Measurements from ENCODE around the gene GGCT.
A peak's percentile ranks its signal among the peaks of the same experiment; 100 is the strongest.
"Not testable (repeated sequence)": the region's sequence is repeated elsewhere in the genome, so short reads cannot be mapped to it uniquely, and the experiment has no call there.

GGCT gene

DNA sequence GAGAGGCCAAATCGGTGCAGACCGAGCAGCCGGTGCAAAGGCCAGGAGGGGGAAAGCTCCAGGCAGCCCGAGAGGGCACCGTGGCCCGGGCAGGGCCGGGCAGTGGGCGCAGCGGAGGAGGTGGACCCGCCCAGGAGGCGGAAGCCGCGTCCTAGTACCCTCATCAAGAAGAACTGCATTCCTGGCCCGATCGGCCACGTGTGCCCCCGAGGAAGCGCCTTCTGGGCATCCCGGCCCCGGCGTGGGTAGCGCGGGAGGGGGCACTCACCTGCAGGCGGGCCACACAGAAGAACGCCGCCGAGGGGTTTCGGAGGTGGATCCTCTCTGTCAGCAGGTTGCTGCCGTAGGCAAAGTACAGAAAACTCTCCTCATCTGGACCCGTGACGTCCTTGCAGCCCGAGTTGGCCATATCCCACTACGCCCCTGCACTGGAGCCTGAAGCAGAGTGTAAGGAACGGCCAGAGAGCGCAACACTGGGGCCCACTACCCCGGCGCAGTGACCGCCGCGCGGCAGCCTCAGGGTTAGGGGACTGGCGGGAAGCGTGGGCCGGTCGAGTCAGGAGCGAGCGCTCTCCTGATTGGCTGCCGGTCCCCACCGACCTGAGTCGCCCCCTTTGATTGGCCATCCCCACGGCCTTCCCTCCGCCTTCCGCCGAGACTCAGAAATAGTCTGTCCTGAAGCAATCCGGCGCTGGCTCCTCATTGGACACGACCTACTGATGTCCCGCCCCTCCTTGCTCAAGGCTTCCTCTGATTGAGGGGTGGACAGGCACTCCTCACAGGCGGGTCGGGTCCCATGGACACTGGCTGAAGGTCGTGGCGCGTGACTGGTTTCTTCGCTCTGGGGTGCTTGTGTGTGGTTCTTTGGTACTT lies at the start of gene GGCT:
Gene GGCT (minus strand): TSS at position 529 of the 873 bp plus-strand sequence. CDS start 120 bp downstream, at position 409.
- no peaks in the 10 kb centered on the region for H3K27me3 Mint-ChIP-seq
- DNase-seq (ENCODE audit: low spot score in 2 of 2) (peak; percentile 93), ATAC-seq (replicated peaks; ENCODE audit: extremely low read depth, poor library complexity, severe bottlenecking) (peak; percentile 99)
- H3K9me3 Mint-ChIP-seq, result no peaks in the 10 kb centered on the region
- peak within 1 kb of the TSS; percentile 89 for H3K4me3 Mint-ChIP-seq
- H3K36me3 Mint-ChIP-seq (ENCODE audit: insufficient read depth), result peaks cover 12% of the 10 kb centered on the region
- H3K4me1 Mint-ChIP-seq, result peaks cover 38% of the 10 kb centered on the region
- peak within 1 kb of the TSS; percentile 76 for H3K27ac Mint-ChIP-seq (ENCODE audit: low read depth)

- ATAC-seq (replicated peaks; ENCODE audit: extremely low read depth, poor library complexity, severe bottlenecking) (no peak), DNase-seq (ENCODE audit: low spot score in 2 of 2) (no peak)
- Mint-ChIP-seq H3K4me3 (no peak overlapping the region), H3K27me3 (no peaks in the 10 kb centered on the region), H3K27ac (ENCODE audit: low read depth) (no peak overlapping the region), H3K9me3 (no peaks in the 10 kb centered on the region), H3K4me1 (peaks cover 4% of the 10 kb centered on the region), H3K36me3 (ENCODE audit: insufficient read depth) (peaks cover 5% of the 10 kb centered on the region)
These were observed 48.9 kb upstream of the GGCT start for GRCh38 chr7:30553546-30553945.

DNA sequence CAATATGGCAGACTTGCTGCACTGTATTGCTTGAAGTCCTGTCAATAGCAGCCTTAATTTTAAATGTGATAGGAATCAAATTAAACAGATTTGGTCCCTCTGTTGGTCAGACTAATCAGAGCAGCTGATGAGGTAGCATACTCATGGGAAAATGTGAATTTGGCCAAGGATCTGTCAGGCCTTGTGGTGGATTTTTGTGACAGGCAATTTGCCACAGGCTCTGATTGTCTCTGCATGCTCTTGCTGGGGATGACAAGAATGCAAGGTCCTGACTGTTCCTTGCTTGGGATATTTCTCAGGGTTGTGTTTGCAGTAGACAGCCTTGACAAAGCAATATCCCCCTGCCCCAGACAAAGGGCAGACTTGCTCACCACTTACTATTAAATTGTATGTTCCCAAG lies 48.5 kb upstream of the GGCT start:
- Mint-ChIP-seq H3K4me3 (no peak overlapping the region), H3K27ac (ENCODE audit: low read depth) (no peak overlapping the region), H3K36me3 (ENCODE audit: insufficient read depth) (peaks cover 5% of the 10 kb centered on the region), H3K9me3 (no peaks in the 10 kb centered on the region), H3K27me3 (no peaks in the 10 kb centered on the region), H3K4me1 (peaks cover 4% of the 10 kb centered on the region)
- no peak for ATAC-seq (replicated peaks; ENCODE audit: extremely low read depth, poor library complexity, severe bottlenecking)
- no peak for DNase-seq (ENCODE audit: low spot score in 2 of 2)

GRCh38 chr7:30552330-30552729 lies 47.7 kb upstream of the GGCT start:
- H3K4me1 Mint-ChIP-seq, result peaks cover 4% of the 10 kb centered on the region
- no peak overlapping the region for H3K4me3 Mint-ChIP-seq
- H3K27ac Mint-ChIP-seq (ENCODE audit: low read depth), result no peak overlapping the region
- no peaks in the 10 kb centered on the region for H3K9me3 Mint-ChIP-seq
- no peaks in the 10 kb centered on the region for H3K27me3 Mint-ChIP-seq
- no peak for ATAC-seq (replicated peaks; ENCODE audit: extremely low read depth, poor library complexity, severe bottlenecking)
- DNase-seq (ENCODE audit: low spot score in 2 of 2), result no peak
- peaks cover 5% of the 10 kb centered on the region for H3K36me3 Mint-ChIP-seq (ENCODE audit: insufficient read depth)

DNA sequence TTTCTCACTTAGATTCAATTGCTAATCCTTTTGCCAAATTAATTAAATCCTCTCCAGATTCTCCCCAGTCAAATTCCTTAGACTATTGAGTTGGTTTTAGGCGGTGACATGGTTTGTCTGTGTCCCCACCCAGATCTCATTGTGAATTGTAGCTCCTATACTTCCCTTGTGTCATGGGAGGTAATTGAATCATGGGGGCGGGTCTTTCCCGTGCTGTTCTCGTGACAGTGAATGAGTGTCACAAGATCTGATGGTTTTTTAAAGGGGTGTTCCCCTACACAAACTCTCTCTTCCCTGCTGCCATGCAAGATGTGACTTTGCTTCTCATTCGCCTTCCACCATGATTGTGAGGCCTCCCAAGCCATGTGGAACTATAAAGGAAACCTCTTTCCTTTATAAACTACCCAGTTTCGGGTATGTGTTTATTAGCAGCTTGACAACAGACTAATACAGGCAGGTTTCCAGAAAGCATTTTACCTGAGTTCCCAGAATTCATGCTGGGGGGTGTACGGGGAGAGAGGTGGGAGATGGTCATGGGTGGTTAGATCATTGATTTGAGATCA lies 45.4 kb upstream of the GGCT start:
- ATAC-seq (replicated peaks; ENCODE audit: extremely low read depth, poor library complexity, severe bottlenecking) (no peak), DNase-seq (ENCODE audit: low spot score in 2 of 2) (no peak)
- H3K9me3 Mint-ChIP-seq, result no peaks in the 10 kb centered on the region
- H3K4me1 Mint-ChIP-seq, result no peaks in the 10 kb centered on the region
- H3K36me3 Mint-ChIP-seq (ENCODE audit: insufficient read depth), result peaks cover 8% of the 10 kb centered on the region
- no peak overlapping the region for H3K27ac Mint-ChIP-seq (ENCODE audit: low read depth)
- H3K4me3 Mint-ChIP-seq, result no peak overlapping the region
- no peaks in the 10 kb centered on the region for H3K27me3 Mint-ChIP-seq

DNA sequence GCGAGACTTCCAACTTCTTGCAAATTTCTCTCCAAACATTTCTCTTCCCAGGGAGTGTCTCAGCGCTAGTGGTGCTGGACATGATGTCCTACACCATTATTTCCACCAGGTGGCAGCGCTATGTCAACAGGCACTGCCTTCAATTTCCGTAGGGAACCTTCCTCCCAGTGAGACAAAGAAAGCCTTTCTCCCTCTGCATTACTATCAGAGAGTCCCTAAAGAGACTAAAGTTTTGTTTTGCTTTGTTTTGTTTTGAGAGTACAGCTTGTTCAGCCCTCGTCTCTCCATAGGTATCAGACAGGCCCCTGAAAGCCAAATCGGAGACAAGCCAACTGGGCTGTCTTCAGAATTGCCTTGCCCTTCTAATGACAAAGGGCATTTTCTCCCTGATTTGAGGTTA lies 44.2 kb upstream of the GGCT start:
- H3K27ac Mint-ChIP-seq (ENCODE audit: low read depth), result no peak overlapping the region
- H3K4me3 Mint-ChIP-seq, result no peak overlapping the region
- H3K9me3 Mint-ChIP-seq, result no peaks in the 10 kb centered on the region
- H3K27me3 Mint-ChIP-seq, result no peaks in the 10 kb centered on the region
- DNase-seq (ENCODE audit: low spot score in 2 of 2) (no peak), ATAC-seq (replicated peaks; ENCODE audit: extremely low read depth, poor library complexity, severe bottlenecking) (no peak)
- H3K36me3 Mint-ChIP-seq (ENCODE audit: insufficient read depth), result peaks cover 8% of the 10 kb centered on the region
- no peaks in the 10 kb centered on the region for H3K4me1 Mint-ChIP-seq

GRCh38 chr7:30546596-30546995 lies 42.0 kb upstream of the GGCT start:
- Mint-ChIP-seq H3K4me3 (no peak overlapping the region), H3K27ac (ENCODE audit: low read depth) (no peak overlapping the region), H3K9me3 (no peaks in the 10 kb centered on the region), H3K27me3 (no peaks in the 10 kb centered on the region), H3K36me3 (ENCODE audit: insufficient read depth) (peaks cover 16% of the 10 kb centered on the region), H3K4me1 (no peaks in the 10 kb centered on the region)
- DNase-seq (ENCODE audit: low spot score in 2 of 2), result no peak
- ATAC-seq (replicated peaks; ENCODE audit: extremely low read depth, poor library complexity, severe bottlenecking), result no peak

DNA sequence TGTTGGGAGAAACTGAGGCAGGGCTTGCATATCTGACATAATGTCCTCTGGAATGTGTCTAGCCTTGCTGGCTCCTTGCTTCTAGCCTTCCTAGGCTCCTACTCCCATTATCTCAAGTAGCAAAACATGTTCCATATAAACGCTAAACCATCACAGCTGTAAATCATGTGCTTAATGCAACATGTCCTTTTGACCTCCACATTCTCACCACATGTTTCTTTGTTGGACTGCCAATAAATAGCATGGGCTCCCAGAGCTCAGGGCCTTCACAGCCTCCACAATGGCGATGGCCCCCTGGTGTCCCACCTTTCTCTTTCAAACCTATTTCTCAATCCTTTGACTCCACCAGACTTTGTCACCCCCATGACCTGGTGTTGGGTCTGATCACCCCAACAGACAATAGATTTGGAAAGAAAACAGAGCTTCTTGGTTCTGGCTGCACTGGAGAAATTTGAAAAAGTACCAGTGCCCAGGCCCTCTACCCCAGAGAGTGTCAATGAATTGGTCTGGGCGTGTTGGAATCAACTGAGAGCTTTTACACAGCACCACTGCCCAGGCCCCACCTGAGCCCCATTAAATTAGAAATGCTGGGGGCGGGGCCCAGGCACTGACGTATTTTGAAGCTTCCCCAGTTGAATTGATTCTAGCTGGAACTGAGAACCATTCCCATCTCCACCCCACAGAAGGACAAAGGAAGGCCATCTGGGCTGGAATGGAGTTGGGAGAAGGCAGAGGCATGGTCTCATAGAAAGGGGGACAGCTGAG lies 41.3 kb upstream of the GGCT start:
- Mint-ChIP-seq H3K4me1 (no peaks in the 10 kb centered on the region), H3K27me3 (no peaks in the 10 kb centered on the region), H3K4me3 (no peak overlapping the region), H3K36me3 (ENCODE audit: insufficient read depth) (peaks cover 16% of the 10 kb centered on the region), H3K27ac (ENCODE audit: low read depth) (no peak overlapping the region), H3K9me3 (no peaks in the 10 kb centered on the region)
- DNase-seq (ENCODE audit: low spot score in 2 of 2) (no peak), ATAC-seq (replicated peaks; ENCODE audit: extremely low read depth, poor library complexity, severe bottlenecking) (no peak)

DNA sequence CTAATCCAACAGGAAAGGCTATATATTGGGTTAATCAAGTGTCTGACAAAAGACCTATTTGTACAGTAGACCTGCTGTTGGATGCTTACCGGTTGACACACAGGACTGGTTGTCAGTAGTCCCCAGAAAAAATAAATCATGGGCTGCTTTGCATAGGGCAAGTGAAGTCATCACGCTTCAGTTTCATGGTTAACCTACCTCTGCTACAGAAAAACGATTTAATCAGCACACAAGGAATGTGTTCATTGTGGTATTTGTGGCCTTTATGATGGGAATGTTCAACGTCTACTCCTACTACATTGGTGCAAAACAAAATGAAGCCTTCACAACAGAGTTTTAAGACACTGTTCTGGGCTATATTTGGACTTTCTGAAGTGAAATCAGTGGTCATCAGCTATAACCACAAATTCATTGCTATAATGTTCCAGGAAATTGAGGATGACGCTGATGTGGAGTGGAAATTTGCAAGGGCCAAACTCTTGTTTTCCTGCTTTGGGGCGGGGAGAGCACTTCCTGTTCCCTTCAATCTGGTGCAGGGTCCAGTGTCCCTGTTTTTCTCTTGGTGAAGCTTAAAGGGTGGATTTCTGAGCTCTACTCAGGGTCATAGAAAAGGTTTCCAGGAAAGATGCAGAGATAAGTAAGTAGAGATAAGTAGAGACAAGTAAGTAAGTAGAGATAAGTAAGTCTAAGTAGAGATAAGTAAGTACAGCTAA lies 39.3 kb upstream of the GGCT start:
- H3K4me3 Mint-ChIP-seq, result no peak overlapping the region
- ATAC-seq (replicated peaks; ENCODE audit: extremely low read depth, poor library complexity, severe bottlenecking) (no peak), DNase-seq (ENCODE audit: low spot score in 2 of 2) (no peak)
- no peaks in the 10 kb centered on the region for H3K9me3 Mint-ChIP-seq
- peaks cover 14% of the 10 kb centered on the region for H3K4me1 Mint-ChIP-seq
- no peak overlapping the region for H3K27ac Mint-ChIP-seq (ENCODE audit: low read depth)
- H3K27me3 Mint-ChIP-seq, result no peaks in the 10 kb centered on the region
- peaks cover 13% of the 10 kb centered on the region for H3K36me3 Mint-ChIP-seq (ENCODE audit: insufficient read depth)

DNA sequence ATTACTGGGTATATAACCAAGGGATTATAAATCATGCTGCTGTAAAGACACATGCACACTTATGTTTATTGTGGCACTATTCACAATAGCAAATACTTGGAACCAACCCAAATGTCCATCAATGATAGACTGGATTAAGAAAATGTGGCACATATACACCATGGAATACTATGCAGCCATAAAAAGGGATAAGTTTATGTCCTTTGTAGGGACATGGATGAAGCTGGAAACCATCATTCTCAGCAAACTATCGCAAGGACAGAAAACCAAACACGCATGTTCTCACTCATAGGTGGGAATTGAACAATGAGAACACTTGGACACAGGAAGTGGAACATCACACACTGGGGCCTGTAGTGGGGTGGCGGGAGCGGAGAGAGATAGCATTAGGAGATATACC lies 38.5 kb upstream of the GGCT start:
- not testable (repeated sequence) for H3K27me3 Mint-ChIP-seq; H3K9me3 Mint-ChIP-seq; ATAC-seq (replicated peaks; ENCODE audit: extremely low read depth, poor library complexity, severe bottlenecking); DNase-seq (ENCODE audit: low spot score in 2 of 2); H3K4me3 Mint-ChIP-seq; H3K27ac Mint-ChIP-seq (ENCODE audit: low read depth)
- H3K36me3 Mint-ChIP-seq (ENCODE audit: insufficient read depth), result peaks cover 15% of the 10 kb centered on the region
- peaks cover 20% of the 10 kb centered on the region for H3K4me1 Mint-ChIP-seq

GRCh38 chr7:30533886-30534285 lies 29.3 kb upstream of the GGCT start:
- Mint-ChIP-seq H3K36me3 (ENCODE audit: insufficient read depth) (peaks cover 6% of the 10 kb centered on the region), H3K27me3 (no peaks in the 10 kb centered on the region), H3K27ac (ENCODE audit: low read depth) (no peak overlapping the region), H3K4me3 (no peak overlapping the region), H3K4me1 (peaks cover 5% of the 10 kb centered on the region), H3K9me3 (no peaks in the 10 kb centered on the region)
- no peak for DNase-seq (ENCODE audit: low spot score in 2 of 2)
- ATAC-seq (replicated peaks; ENCODE audit: extremely low read depth, poor library complexity, severe bottlenecking), result no peak

GRCh38 chr7:30531286-30531685 lies 26.7 kb upstream of the GGCT start:
- Mint-ChIP-seq H3K36me3 (ENCODE audit: insufficient read depth) (peaks cover 2% of the 10 kb centered on the region), H3K27ac (ENCODE audit: low read depth) (no peak overlapping the region), H3K4me3 (no peak overlapping the region), H3K9me3 (no peaks in the 10 kb centered on the region), H3K27me3 (no peaks in the 10 kb centered on the region), H3K4me1 (no peaks in the 10 kb centered on the region)
- no peak for ATAC-seq (replicated peaks; ENCODE audit: extremely low read depth, poor library complexity, severe bottlenecking)
- DNase-seq (ENCODE audit: low spot score in 2 of 2), result no peak
